SK-N-SH (cell line): ENCODE measurements around the gene ARID3A. TPM values are rescaled to one million over a fixed set of nuclear protein-coding genes. Genes with fewer than 3 reads are reported as not detected.

Experiments used
- CTCF ChIA-PET: fragments of 300-600, 350-600 bp; formaldehyde crosslinking; extraction: SDS; loops from one replicate; lab custom pipeline; 2021; lab: Yijun Ruan, JAX
- POLR2A ChIA-PET: fragments of 350-600 bp; sonication (Branson Sonifier 250); formaldehyde crosslinking; extraction: SDS; loops from one replicate; lab custom pipeline; 2020; ENCODE audit warnings: antibody characterized with exemption, inconsistent platforms; lab: Yijun Ruan, JAX
- DNase-seq: peaks from one replicate; pipeline ENCODE4 v3.0.0; 2012
- H2AFZ ChIP-seq: fragments of 200-600 bp; sonication (generic); 2 replicates; pipeline ENCODE4 v1.8.1; 2016; ENCODE audit warnings: antibody characterized with exemption, mild to moderate bottlenecking, low read depth
- H3F3A ChIP-seq: fragments of 200-600 bp; sonication (generic); replicated peaks from 2 replicates; pipeline ENCODE3; 2016; ENCODE audit warnings: antibody characterized with exemption, mild to moderate bottlenecking; ENCODE audit not compliant: insufficient read depth
- H3K27ac ChIP-seq, 2 experiments: fragments of 200-500 bp in 1 of 2; fragments of 200-600 bp in 1 of 2; sonication (Bioruptor generic) in 1 of 2; sonication (generic), shearing (Covaris generic) in 1 of 2; 2 replicates each; pipeline versions ENCODE4 v1.5.1 to v1.6.1; 2014 to 2016; ENCODE audit warnings: low read depth in 2 of 2, inconsistent platforms in 1 of 2, low read length in 1 of 2, mild to moderate bottlenecking in 1 of 2, mixed read lengths in 1 of 2
- H3K27me3 ChIP-seq: fragments of 200-600 bp; sonication (generic), shearing (Covaris generic); 2 replicates; pipeline ENCODE4 v1.6.1; 2016; ENCODE audit warnings: mixed run types; ENCODE audit not compliant: insufficient read depth
- H3K36me3 ChIP-seq, 2 experiments: fragments of 200-500 bp in 1 of 2; fragments of 200-600 bp in 1 of 2; sonication (Bioruptor generic) in 1 of 2; sonication (generic) in 1 of 2; replicated peaks in 1 of 2; 2 replicates each; pipeline versions ENCODE3 to v1.5.1; 2014 to 2016; ENCODE audit warnings: low read length in 1 of 2, mild to moderate bottlenecking in 1 of 2; ENCODE audit not compliant: insufficient read depth in 2 of 2, control insufficient read depth in 1 of 2
- H3K4me1 ChIP-seq, 2 experiments: fragments of 200-500 bp in 1 of 2; fragments of 200-600 bp in 1 of 2; sonication (Bioruptor generic) in 1 of 2; sonication (generic), shearing (Covaris generic) in 1 of 2; 2 replicates each; pipeline versions ENCODE4 v1.5.1 to v1.6.1; 2014 to 2016; ENCODE audit warnings: low read depth in 1 of 2, low read length in 1 of 2, mixed run types in 1 of 2; ENCODE audit not compliant: insufficient read depth in 2 of 2, control insufficient read depth in 1 of 2
- H3K4me2 ChIP-seq: fragments of 200-600 bp; sonication (generic), shearing (Covaris generic); 2 replicates; pipeline ENCODE4 v1.6.1; 2017; ENCODE audit warnings: mixed run types
- H3K4me3 ChIP-seq, 2 experiments: fragments of 200-500 bp in 1 of 2; fragments of 200-600 bp in 1 of 2; sonication (Bioruptor generic) in 1 of 2; sonication (generic), shearing (Covaris generic) in 1 of 2; 2 replicates each; pipeline versions ENCODE4 v1.5.1 to v1.8.1; 2014 to 2016; ENCODE audit warnings: low read depth in 2 of 2, inconsistent platforms in 1 of 2, low read length in 1 of 2, mild to moderate bottlenecking in 1 of 2, mixed read lengths in 1 of 2, moderate library complexity in 1 of 2
- H3K79me2 ChIP-seq: fragments of 200-600 bp; sonication (generic); 2 replicates; pipeline ENCODE4 v1.8.1; 2017; ENCODE audit warnings: mild to moderate bottlenecking; ENCODE audit not compliant: insufficient read depth
- H3K9ac ChIP-seq: fragments of 200-600 bp; sonication (generic); 2 replicates; pipeline ENCODE4 v1.6.1; 2017; ENCODE audit warnings: mixed run types
- H3K9me2 ChIP-seq: fragments of 200-600 bp; sonication (generic); 2 replicates; pipeline ENCODE4 v1.6.1; 2017; ENCODE audit warnings: mixed run types
- H3K9me3 ChIP-seq: fragments of 200-600 bp; sonication (generic); 2 replicates; pipeline ENCODE4 v1.6.1; 2017; ENCODE audit warnings: mixed run types, mild to moderate bottlenecking, moderate library complexity
- H4K20me1 ChIP-seq: fragments of 200-600 bp; sonication (generic); 2 replicates; pipeline ENCODE4 v1.6.1; 2017; ENCODE audit warnings: mild to moderate bottlenecking, mixed run types; ENCODE audit not compliant: insufficient read depth
- CTCF ChIP-seq: fragments of 200-600 bp; sonication (generic); IDR thresholded peaks from 2 replicates; pipeline ENCODE4 v1.6.1; 2017; ENCODE audit warnings: antibody characterized with exemption, mild to moderate bottlenecking, moderate library complexity
- ELF1 ChIP-seq: IDR thresholded peaks from 2 replicates; pipeline ENCODE4 v1.4.0; 2012
- EZH2phosphoT487 ChIP-seq: fragments of 200-600 bp; sonication (generic); IDR thresholded peaks from 2 replicates; pipeline ENCODE4 v1.6.1; 2017; ENCODE audit warnings: low read depth, mixed run types, mild to moderate bottlenecking, antibody characterized with exemption, moderate library complexity, borderline replicate concordance
- FOSL2 ChIP-seq: IDR thresholded peaks from 2 replicates; pipeline ENCODE4 v1.4.0; 2012; ENCODE audit warnings: low read depth, mild to moderate bottlenecking, moderate library complexity, borderline replicate concordance
- FOXJ3 ChIP-seq: sonication (generic); formaldehyde crosslinking; IDR thresholded peaks from 2 replicates; pipeline ENCODE4 v1.5.1; 2020; ENCODE audit warnings: mild to moderate bottlenecking, missing genetic modification reagents
- GABPA ChIP-seq: IDR thresholded peaks from 2 replicates; pipeline ENCODE4 v1.4.0; 2012; ENCODE audit warnings: low read depth, mild to moderate bottlenecking
- JUND ChIP-seq: IDR thresholded peaks from 2 replicates; pipeline ENCODE4 v1.4.0; 2012
- RXRA ChIP-seq: IDR thresholded peaks from 2 replicates; pipeline ENCODE4 v1.4.0; 2012; ENCODE audit warnings: low read depth, mild to moderate bottlenecking, borderline replicate concordance
- SMC3 ChIP-seq: IDR thresholded peaks from 2 replicates; pipeline ENCODE4 v1.6.1; 2012; ENCODE audit warnings: low read depth, low read length, improper control_type of control experiment
- TAF1 ChIP-seq: IDR thresholded peaks from 2 replicates; pipeline ENCODE4 v1.6.1; 2012; ENCODE audit warnings: low read depth, mild to moderate bottlenecking, low read length, moderate library complexity, borderline replicate concordance
- WGBS: methylation state at CpG from one replicate; pipeline ENCODE4 v1.1.6; 2017; ENCODE audit warnings: low lambda C conversion rate; 5-methylcytosine and 5-hydroxymethylcytosine counted together
- polyA plus RNA-seq, 3 experiments: library from polyadenylated mRNA; depleted of rRNA; stranded (reverse); fragments of >200 nt; gene quantifications; 2 replicates each; pipeline ENCODE4 v1.2.3, GENCODE V29; 2012
- TF ChIP-seq, protein P1 (sequence below): IDR thresholded peaks from 2 replicates; pipeline ENCODE4 v1.4.0; 2012; ENCODE audit warnings: low read depth, borderline replicate concordance
- TF ChIP-seq, protein P2 (sequence below): fragments of 150-350 bp; IDR thresholded peaks from 2 replicates; pipeline ENCODE4 v1.6.1; 2016; ENCODE audit warnings: mild to moderate bottlenecking, low read depth, low read length
- TF ChIP-seq, protein P3 (sequence below): fragments of 150-350 bp; IDR thresholded peaks from 2 replicates; pipeline ENCODE4 v1.6.1; 2017; ENCODE audit warnings: antibody characterized with exemption, low read length, low read depth, borderline replicate concordance
- TF ChIP-seq, protein P4 (sequence below): IDR thresholded peaks from 2 replicates; pipeline ENCODE4 v1.4.0; 2012; ENCODE audit warnings: low read depth, borderline replicate concordance

ARID3A gene
- polyA plus RNA-seq, 1 of the 3 experiments (the other 2 are of a cell fraction) = 8.6 TPM

GRCh38 chr19:971795-972194 is 46.0 kb downstream of the ARID3A start:
- H3K27me3 ChIP-seq = no peaks in the 10 kb centered on the region
- no peaks in the 10 kb centered on the region for H3K9me2 ChIP-seq
- TF ChIP-seq ELF1 (no peak), RXRA (no peak), GABPA (no peak), CTCF (no peak), FOXJ3 (CRISPR knock-in tag) (no peak), JUND (no peak), TAF1 (no peak), EZH2phosphoT487 (no peak), FOSL2 (no peak), SMC3 (no peak)
- TF ChIP-seq, protein P1, sequence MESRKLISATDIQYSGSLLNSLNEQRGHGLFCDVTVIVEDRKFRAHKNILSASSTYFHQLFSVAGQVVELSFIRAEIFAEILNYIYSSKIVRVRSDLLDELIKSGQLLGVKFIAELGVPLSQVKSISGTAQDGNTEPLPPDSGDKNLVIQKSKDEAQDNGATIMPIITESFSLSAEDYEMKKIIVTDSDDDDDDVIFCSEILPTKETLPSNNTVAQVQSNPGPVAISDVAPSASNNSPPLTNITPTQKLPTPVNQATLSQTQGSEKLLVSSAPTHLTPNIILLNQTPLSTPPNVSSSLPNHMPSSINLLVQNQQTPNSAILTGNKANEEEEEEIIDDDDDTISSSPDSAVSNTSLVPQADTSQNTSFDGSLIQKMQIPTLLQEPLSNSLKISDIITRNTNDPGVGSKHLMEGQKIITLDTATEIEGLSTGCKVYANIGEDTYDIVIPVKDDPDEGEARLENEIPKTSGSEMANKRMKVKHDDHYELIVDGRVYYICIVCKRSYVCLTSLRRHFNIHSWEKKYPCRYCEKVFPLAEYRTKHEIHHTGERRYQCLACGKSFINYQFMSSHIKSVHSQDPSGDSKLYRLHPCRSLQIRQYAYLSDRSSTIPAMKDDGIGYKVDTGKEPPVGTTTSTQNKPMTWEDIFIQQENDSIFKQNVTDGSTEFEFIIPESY = no peak
- TF ChIP-seq, protein P2, sequence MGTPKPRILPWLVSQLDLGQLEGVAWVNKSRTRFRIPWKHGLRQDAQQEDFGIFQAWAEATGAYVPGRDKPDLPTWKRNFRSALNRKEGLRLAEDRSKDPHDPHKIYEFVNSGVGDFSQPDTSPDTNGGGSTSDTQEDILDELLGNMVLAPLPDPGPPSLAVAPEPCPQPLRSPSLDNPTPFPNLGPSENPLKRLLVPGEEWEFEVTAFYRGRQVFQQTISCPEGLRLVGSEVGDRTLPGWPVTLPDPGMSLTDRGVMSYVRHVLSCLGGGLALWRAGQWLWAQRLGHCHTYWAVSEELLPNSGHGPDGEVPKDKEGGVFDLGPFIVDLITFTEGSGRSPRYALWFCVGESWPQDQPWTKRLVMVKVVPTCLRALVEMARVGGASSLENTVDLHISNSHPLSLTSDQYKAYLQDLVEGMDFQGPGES = no peak
- TF ChIP-seq, protein P3, sequence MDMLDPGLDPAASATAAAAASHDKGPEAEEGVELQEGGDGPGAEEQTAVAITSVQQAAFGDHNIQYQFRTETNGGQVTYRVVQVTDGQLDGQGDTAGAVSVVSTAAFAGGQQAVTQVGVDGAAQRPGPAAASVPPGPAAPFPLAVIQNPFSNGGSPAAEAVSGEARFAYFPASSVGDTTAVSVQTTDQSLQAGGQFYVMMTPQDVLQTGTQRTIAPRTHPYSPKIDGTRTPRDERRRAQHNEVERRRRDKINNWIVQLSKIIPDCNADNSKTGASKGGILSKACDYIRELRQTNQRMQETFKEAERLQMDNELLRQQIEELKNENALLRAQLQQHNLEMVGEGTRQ = no peak
- TF ChIP-seq, protein P4, sequence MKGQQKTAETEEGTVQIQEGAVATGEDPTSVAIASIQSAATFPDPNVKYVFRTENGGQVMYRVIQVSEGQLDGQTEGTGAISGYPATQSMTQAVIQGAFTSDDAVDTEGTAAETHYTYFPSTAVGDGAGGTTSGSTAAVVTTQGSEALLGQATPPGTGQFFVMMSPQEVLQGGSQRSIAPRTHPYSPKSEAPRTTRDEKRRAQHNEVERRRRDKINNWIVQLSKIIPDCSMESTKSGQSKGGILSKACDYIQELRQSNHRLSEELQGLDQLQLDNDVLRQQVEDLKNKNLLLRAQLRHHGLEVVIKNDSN = no peak
- H3K4me2 ChIP-seq = no peak overlapping the region
- no peak overlapping the region for H3K9ac ChIP-seq
- H3K9me3 ChIP-seq = no peaks in the 10 kb centered on the region
- WGBS = 93% methylated on average over 9 of the region's 24 CpGs
- POLR2A ChIA-PET = no interaction called here
- H3F3A ChIP-seq = peaks cover 5% of the 10 kb centered on the region
- H2AFZ ChIP-seq = no peak overlapping the region
- peaks cover 14 to 31% of the 10 kb centered on the region in 2 experiments for H3K36me3 ChIP-seq
- no peaks in the 10 kb centered on the region for H4K20me1 ChIP-seq
- H3K27ac ChIP-seq = no peak overlapping the region
- no peak for DNase-seq
- H3K4me3 ChIP-seq = no peak overlapping the region
- H3K79me2 ChIP-seq = no peaks in the 10 kb centered on the region
- H3K4me1 ChIP-seq = no peaks in the 10 kb centered on the region
- CTCF ChIA-PET = interaction anchor here (1.6 to 3.8 kb wide), 2 partner anchors 10 to 49 kb away, joined by 5 to 30 read pairs; partner anchors contain the start of gene WDR18
